Left lung (tissue), 10 donors: Measurements from ENCODE around the gene ULK4. TPM values are rescaled to one million over a fixed set of nuclear protein-coding genes. Genes with fewer than 3 reads are reported as not detected.
A peak's percentile ranks its signal among the peaks of the same experiment; 100 is the strongest.

Experiments used
- ATAC-seq: fragments of 200-7000 bp; cut with Tn5 transposase; one replicate; pipeline ENCODE4 v1.9.1; 2020; ENCODE audit warnings: moderate library complexity
- DNase-seq, 4 donors: peaks; one replicate each; pipeline ENCODE4 v3.0.0-alpha.2; 2013 to 2020
- H3K27ac ChIP-seq, 2 donors: fragments of 200-600 bp; sonication (generic) in 1 of 2; one replicate each; pipeline versions ENCODE4 v1.5.0 to v1.8.0; 2020 to 2021
- H3K27me3 ChIP-seq, 2 donors: fragments of 200-600 bp; sonication (generic) in 1 of 2; one replicate each; pipeline versions ENCODE4 v1.5.0 to v1.8.0; 2020 to 2021
- H3K36me3 ChIP-seq, 2 donors: fragments of 200-600 bp; sonication (generic) in 1 of 2; one replicate each; pipeline versions ENCODE4 v1.5.0 to v1.8.0; 2020 to 2021
- H3K4me1 ChIP-seq, 2 donors: fragments of 200-600 bp; one replicate each; pipeline ENCODE4 v1.8.0; 2021
- H3K4me3 ChIP-seq, 2 donors: fragments of 200-600 bp; sonication (generic) in 1 of 2; one replicate each; pipeline versions ENCODE4 v1.5.0 to v1.8.0; 2020 to 2021; ENCODE audit warnings: mild to moderate bottlenecking in 1 of 2
- H3K9me3 ChIP-seq, 2 donors: fragments of 200-600 bp; sonication (generic) in 1 of 2; one replicate each; pipeline versions ENCODE4 v1.5.0 to v1.8.0; 2020 to 2021
- intact Hi-C, 2 donors: fragments of 100-400 bp; cut with DNase I; formaldehyde crosslinking; loops; one replicate each; pipeline versions ENCODE4 v1.11.2 to v1.14.2; 2022
- polyA plus RNA-seq, 6 donors: library from polyadenylated mRNA; unstranded; fragments of 120-200 nt; gene quantifications; one replicate each; pipeline ENCODE4 v1.2.1, GENCODE V29; 2013; ENCODE audit not compliant: insufficient read length in 6 of 6
- total RNA-seq, 2 donors: library from RNA; stranded (reverse); fragmentation: NEBNext Ultra II Directional; extraction: Animal tissue kit (Norgen Biotek cat#: 25700); gene quantifications; one replicate each; pipeline ENCODE4 v1.2.1, GENCODE V29; 2021
- TF ChIP-seq, protein P1 (sequence below), 2 donors: fragments of 200-600 bp; sonication (generic) in 1 of 2; IDR thresholded peaks; one replicate each; pipeline versions ENCODE4 v1.5.0 to v1.8.0; 2021; ENCODE audit warnings: antibody characterized with exemption in 2 of 2
- donor health status: DM: no; HTN: yes; CAD: no.
- donor health status: DM: no; HTN: no; CAD: no.

ULK4 gene
- total and polyA plus RNA-seq, 8 donors = 3.9 to 12.1 (median 5.6) TPM

DNA sequence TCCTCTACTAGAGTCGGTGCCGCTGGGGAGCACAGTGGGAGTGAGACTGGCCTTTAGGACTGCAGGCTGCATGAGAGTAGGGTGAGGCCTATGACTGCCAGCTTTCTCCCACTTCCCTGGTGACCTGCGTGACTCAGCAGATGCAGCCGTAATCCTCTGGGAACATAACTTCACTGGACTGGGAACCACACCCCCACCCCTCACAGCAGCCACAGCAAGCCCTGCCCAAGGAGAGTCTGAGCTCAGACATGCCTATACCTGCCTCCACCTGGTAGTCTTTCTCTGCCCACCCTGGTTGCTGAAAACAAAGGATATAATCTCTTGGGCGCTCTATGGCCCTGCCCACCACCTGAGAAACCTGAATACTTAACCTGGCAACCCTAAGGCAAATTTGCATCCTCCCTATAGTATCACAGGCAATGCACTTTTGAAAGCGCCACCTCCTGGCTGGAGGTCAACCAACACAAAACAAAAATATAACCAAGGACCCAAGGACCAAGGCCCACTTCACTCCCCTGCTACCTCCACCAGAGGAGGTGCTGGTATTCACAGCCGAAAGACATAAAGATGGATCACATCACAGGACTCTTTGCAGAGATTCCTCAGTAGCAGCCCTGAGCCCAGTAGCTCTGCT is 453.7 kb downstream of the ULK4 start:
- no peaks in the 10 kb centered on the region for H3K4me1 ChIP-seq
- no peaks in the 10 kb centered on the region for H3K36me3 ChIP-seq
- ATAC-seq (no peak), DNase-seq (peak in 1 of 4 donors; percentile 39)
- H3K4me3 ChIP-seq = no peak overlapping the region
- intact Hi-C loops = no loop called here
- no peak overlapping the region for H3K27ac ChIP-seq
- peaks cover 0 to 26% of the 10 kb centered on the region in 2 donors for H3K9me3 ChIP-seq
- H3K27me3 ChIP-seq = no peaks in the 10 kb centered on the region
- TF ChIP-seq, protein P1, sequence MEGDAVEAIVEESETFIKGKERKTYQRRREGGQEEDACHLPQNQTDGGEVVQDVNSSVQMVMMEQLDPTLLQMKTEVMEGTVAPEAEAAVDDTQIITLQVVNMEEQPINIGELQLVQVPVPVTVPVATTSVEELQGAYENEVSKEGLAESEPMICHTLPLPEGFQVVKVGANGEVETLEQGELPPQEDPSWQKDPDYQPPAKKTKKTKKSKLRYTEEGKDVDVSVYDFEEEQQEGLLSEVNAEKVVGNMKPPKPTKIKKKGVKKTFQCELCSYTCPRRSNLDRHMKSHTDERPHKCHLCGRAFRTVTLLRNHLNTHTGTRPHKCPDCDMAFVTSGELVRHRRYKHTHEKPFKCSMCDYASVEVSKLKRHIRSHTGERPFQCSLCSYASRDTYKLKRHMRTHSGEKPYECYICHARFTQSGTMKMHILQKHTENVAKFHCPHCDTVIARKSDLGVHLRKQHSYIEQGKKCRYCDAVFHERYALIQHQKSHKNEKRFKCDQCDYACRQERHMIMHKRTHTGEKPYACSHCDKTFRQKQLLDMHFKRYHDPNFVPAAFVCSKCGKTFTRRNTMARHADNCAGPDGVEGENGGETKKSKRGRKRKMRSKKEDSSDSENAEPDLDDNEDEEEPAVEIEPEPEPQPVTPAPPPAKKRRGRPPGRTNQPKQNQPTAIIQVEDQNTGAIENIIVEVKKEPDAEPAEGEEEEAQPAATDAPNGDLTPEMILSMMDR (IDR thresholded peaks at IDR 0.05) = no peak

DNA sequence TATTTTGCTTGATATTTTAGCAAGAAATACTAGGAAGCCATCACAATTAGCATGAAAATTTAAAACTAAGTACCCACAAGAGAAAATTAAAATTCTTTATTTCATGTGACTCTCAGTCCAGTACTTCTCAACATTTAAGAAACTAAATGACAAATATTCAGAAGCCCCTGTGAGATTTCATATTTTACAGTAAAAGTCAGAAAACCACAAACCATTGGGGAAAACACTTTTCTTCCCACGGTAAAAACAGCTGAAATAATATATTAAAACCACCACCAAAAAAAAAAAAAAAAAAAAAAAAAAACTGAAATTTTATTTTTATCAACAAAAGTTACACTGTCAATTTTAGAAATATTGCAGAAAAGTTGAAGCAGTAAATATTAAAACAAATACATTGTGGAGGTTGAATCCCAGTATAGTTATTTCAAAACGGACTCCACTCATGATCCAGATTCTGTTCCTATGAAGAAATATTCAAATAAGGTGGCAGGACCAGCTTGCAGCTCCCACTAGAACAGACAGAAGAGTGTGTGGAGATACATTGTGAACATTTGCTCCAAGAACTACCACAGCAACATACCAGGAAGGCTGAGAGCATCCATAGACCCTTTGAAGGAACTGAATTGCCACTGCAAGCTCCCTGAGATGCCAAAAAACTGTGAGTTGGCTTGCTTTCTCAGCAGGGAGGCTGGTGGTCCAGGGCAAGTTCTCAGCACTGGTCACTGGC is 454.4 kb downstream of the ULK4 start:
- no peaks in the 10 kb centered on the region for H3K36me3 ChIP-seq
- no peak for DNase-seq
- peaks cover 0 to 23% of the 10 kb centered on the region in 2 donors for H3K9me3 ChIP-seq
- TF ChIP-seq, protein P1 (IDR thresholded peaks at IDR 0.05) = no peak
- ATAC-seq = no peak
- no peak overlapping the region for H3K4me3 ChIP-seq
- no peaks in the 10 kb centered on the region for H3K27me3 ChIP-seq
- no peaks in the 10 kb centered on the region for H3K4me1 ChIP-seq
- intact Hi-C loops = no loop called here
- H3K27ac ChIP-seq = no peak overlapping the region

DNA sequence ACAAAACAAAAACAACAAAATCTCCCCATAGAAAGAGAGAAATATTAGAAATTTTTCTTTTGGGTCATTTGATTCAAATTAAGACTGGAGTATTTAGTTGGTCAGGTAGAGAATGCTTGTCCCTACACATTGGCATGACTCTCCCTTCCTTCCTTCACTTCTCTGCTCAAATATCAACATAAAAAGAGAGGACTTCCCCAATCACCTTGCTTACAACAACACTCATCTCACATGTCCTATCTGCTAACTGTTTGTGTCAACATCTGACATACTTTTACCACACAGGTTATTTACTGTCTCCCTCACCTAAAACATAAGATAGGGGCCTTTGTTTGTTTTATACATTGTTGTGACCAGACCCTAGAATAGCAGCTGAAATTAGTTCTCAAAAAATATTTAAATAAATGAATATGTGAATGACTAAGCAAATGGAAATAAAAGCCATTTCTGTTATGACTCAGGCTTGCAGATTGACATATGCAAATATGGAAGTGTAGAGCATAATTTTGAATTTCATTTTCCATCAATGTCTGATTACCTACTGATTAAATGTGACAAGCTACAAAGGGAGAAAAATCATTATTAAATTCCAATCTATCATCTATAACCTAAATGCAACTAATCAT is 457.8 kb downstream of the ULK4 start:
- Histone ChIP-seq H3K9me3 (peaks cover 0 to 9% of the 10 kb centered on the region in 2 donors), H3K27ac (no peak overlapping the region), H3K36me3 (no peaks in the 10 kb centered on the region), H3K4me1 (no peaks in the 10 kb centered on the region), H3K4me3 (no peak overlapping the region), H3K27me3 (no peaks in the 10 kb centered on the region)
- ATAC-seq (no peak), DNase-seq (no peak)
- intact Hi-C loops = no loop called here
- TF ChIP-seq, protein P1 (IDR thresholded peaks at IDR 0.05) = no peak

DNA sequence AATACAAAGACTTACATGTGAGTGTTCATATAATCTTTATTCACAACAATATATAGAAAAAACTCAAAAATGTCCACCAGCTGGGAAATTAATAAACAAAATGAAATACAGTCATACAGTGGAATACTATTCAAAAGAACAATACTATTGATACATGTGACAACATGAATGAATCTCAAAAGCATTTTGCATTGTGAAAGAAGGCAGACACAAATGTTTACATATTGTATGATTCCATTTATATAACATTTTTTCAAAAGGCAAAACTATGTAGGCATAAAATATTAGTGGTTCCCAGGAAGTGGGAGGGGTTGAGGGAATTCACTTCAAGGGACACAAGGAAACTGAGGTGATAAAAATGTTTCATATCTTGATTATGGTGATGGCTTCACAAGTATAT is 459.4 kb downstream of the ULK4 start:
- H3K27me3 ChIP-seq = no peaks in the 10 kb centered on the region
- H3K9me3 ChIP-seq = no peaks in the 10 kb centered on the region
- no peaks in the 10 kb centered on the region for H3K36me3 ChIP-seq
- H3K4me3 ChIP-seq = no peak overlapping the region
- intact Hi-C loops = no loop called here
- ATAC-seq = no peak
- H3K4me1 ChIP-seq = no peaks in the 10 kb centered on the region
- no peak overlapping the region for H3K27ac ChIP-seq
- no peak for DNase-seq
- TF ChIP-seq, protein P1 (IDR thresholded peaks at IDR 0.05) = no peak

DNA sequence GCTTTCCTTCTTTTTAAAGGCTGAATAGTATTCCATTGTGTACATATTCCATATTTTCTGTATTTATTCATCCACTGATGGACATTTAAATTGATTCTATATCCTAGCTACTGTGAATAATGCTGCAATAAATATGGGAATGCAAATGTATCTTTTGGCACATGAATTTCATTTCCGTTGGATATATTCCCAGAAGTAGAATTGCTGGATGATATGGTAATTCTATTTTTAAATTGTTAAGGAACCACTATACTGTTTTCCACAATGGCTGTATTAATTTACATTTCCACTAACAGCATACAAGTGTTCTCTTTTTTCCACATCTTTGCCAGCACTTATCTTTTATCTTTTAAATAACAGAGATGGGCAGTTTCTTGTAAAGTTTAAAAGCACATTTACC is 459.9 kb downstream of the ULK4 start:
- Histone ChIP-seq H3K27ac (no peak overlapping the region), H3K27me3 (no peaks in the 10 kb centered on the region), H3K4me3 (no peak overlapping the region), H3K9me3 (no peaks in the 10 kb centered on the region), H3K36me3 (no peaks in the 10 kb centered on the region), H3K4me1 (no peaks in the 10 kb centered on the region)
- intact Hi-C loops = no loop called here
- no peak for ATAC-seq
- TF ChIP-seq, protein P1 (IDR thresholded peaks at IDR 0.05) = no peak
- peak in 1 of 4 donors; percentile 16 for DNase-seq
